Cardiac muscle cell (in vitro differentiated cells and primary cell): ENCODE measurements around the gene DZIP3. TPM values are rescaled to one million over a fixed set of nuclear protein-coding genes. Genes with fewer than 3 reads are reported as not detected.

Source experiments
- DNase-seq, 2 donors: peaks; one replicate each; pipeline versions ENCODE4 v3.0.0 to v3.0.0-alpha.2; 2010 to 2017; ENCODE audit warnings: low read depth in 1 of 2, low spot score in 1 of 2
- H3K27ac ChIP-seq: fragments of 200-600 bp; sonication (generic); 2 replicates; pipeline ENCODE4 v1.5.1; 2016
- H3K27me3 ChIP-seq: fragments of 200-600 bp; sonication (generic); 2 replicates; pipeline ENCODE4 v1.6.0; 2016; ENCODE audit warnings: control low read depth
- H3K36me3 ChIP-seq: fragments of 200-600 bp; sonication (generic); 2 replicates; pipeline ENCODE4 v1.5.1; 2016; ENCODE audit warnings: control low read depth
- H3K4me1 ChIP-seq: fragments of 200-600 bp; sonication (generic); 2 replicates; pipeline ENCODE4 v1.8.1; 2017; ENCODE audit warnings: low read depth, mild to moderate bottlenecking, mixed run types
- H3K4me3 ChIP-seq: fragments of 200-600 bp; sonication (generic); 2 replicates; pipeline ENCODE4 v1.5.1; 2016; ENCODE audit warnings: mild to moderate bottlenecking
- H3K9me3 ChIP-seq: fragments of 200-600 bp; sonication (generic); 2 replicates; pipeline ENCODE4 v1.5.1; 2017; ENCODE audit warnings: low read depth, mild to moderate bottlenecking, control low read depth
- CTCF ChIP-seq: IDR thresholded peaks from 2 replicates; pipeline ENCODE4 v1.5.1; 2012; ENCODE audit warnings: low read depth, mild to moderate bottlenecking, low read length
- polyA plus RNA-seq: library from polyadenylated mRNA; unstranded; fragments of >200 nt; fragmentation: Nextera tagmentation; extraction: Ambion mirVana; gene quantifications from 2 replicates; pipeline ENCODE4 v1.2.1, GENCODE V29; 2016
- total RNA-seq: library from RNA; depleted of rRNA; stranded (reverse); fragments of >200 nt; gene quantifications from 2 replicates; pipeline ENCODE4 v1.2.3, GENCODE V29; 2016

Gene DZIP3
- total and polyA plus RNA-seq, 2 experiments from 2014 or later: 27.6 to 31.2 TPM

GRCh38 chr3:108598375-108598774 is 8.9 kb downstream of the DZIP3 start:
- no peaks in the 10 kb centered on the region for H3K36me3 ChIP-seq
- H3K4me1 ChIP-seq: peaks cover 14% of the 10 kb centered on the region
- no peak overlapping the region for H3K4me3 ChIP-seq
- no peak for TF ChIP-seq CTCF
- H3K27ac ChIP-seq: no peak overlapping the region
- DNase-seq: no peak
- H3K27me3 ChIP-seq: no peaks in the 10 kb centered on the region
- H3K9me3 ChIP-seq: no peaks in the 10 kb centered on the region

- H3K4me1 ChIP-seq: peaks cover 21% of the 10 kb centered on the region
- H3K27me3 ChIP-seq: no peaks in the 10 kb centered on the region
- H3K9me3 ChIP-seq: no peaks in the 10 kb centered on the region
- no peak overlapping the region for H3K4me3 ChIP-seq
- no peak for TF ChIP-seq CTCF
- no peak for DNase-seq
- no peak overlapping the region for H3K27ac ChIP-seq
- no peaks in the 10 kb centered on the region for H3K36me3 ChIP-seq
Measured at GRCh38 chr3:108599677-108600409, 10.3 kb downstream of the DZIP3 start.

GRCh38 chr3:108602249-108602934 is 12.9 kb downstream of the DZIP3 start:
- peak in 1 of 2 donors; percentile 45 for DNase-seq
- Histone ChIP-seq H3K27me3 (no peaks in the 10 kb centered on the region), H3K27ac (peak overlapping the region; percentile 84), H3K9me3 (no peaks in the 10 kb centered on the region), H3K36me3 (no peaks in the 10 kb centered on the region), H3K4me3 (no peak overlapping the region), H3K4me1 (peaks cover 21% of the 10 kb centered on the region)
- TF ChIP-seq CTCF: no peak

GRCh38 chr3:108602935-108603294 is 13.4 kb downstream of the DZIP3 start:
- H3K9me3 ChIP-seq: no peaks in the 10 kb centered on the region
- H3K36me3 ChIP-seq: no peaks in the 10 kb centered on the region
- H3K27ac ChIP-seq: peak overlapping the region; percentile 84
- no peak for TF ChIP-seq CTCF
- no peak overlapping the region for H3K4me3 ChIP-seq
- DNase-seq: no peak
- H3K27me3 ChIP-seq: no peaks in the 10 kb centered on the region
- peaks cover 21% of the 10 kb centered on the region for H3K4me1 ChIP-seq

- Histone ChIP-seq H3K27ac (peak overlapping the region; percentile 84), H3K9me3 (no peaks in the 10 kb centered on the region), H3K27me3 (no peaks in the 10 kb centered on the region), H3K36me3 (no peaks in the 10 kb centered on the region), H3K4me1 (peaks cover 21% of the 10 kb centered on the region), H3K4me3 (no peak overlapping the region)
- TF ChIP-seq CTCF: no peak
- peak in 1 of 2 donors; percentile 30 for DNase-seq
Measured at GRCh38 chr3:108603691-108604090, 14.2 kb downstream of the DZIP3 start.
